Upper lobe of left lung (tissue), 4 donors: Measurements from ENCODE around the gene SAA2.

Source experiments
- CTCF ChIP-seq, 6 experiments: fragments of 450-650 bp in 4 of 6; fragments of 200-600 bp in 2 of 6; sonication (generic) in 2 of 6; IDR thresholded peaks; one replicate each; pipeline ENCODE4 v1.5.1; 2016 to 2019; ENCODE audit warnings: antibody characterized with exemption in 6 of 6
- POLR2A ChIP-seq, 4 donors: fragments of 450-650 bp; IDR thresholded peaks; one replicate each; pipeline ENCODE4 v1.5.1; 2016 to 2017; ENCODE audit warnings: antibody characterized with exemption in 4 of 4, mild to moderate bottlenecking in 2 of 4
- POLR2AphosphoS5 ChIP-seq, 2 donors: sonication (generic); formaldehyde crosslinking; IDR thresholded peaks; one replicate each; pipeline ENCODE4 v1.5.1; 2017; ENCODE audit warnings: antibody characterized with exemption in 2 of 2

GRCh38 chr11:18230859-18231258, 17.6 kb downstream of the SAA2 start:
- TF ChIP-seq CTCF (IDR thresholded peaks at IDR 0.05) (no peak), POLR2AphosphoS5 (IDR thresholded peaks at IDR 0.05) (no peak), POLR2A (IDR thresholded peaks at IDR 0.05) (no peak)
